H1 (cell line): Measurements from ENCODE around the gene IL1A. TPM values are rescaled to one million over a fixed set of nuclear protein-coding genes. Genes with fewer than 3 reads are reported as not detected.

Source experiments
- CTCF ChIA-PET: fragments of 300-600 bp; sonication (Branson Sonifier 250); formaldehyde crosslinking; loops from one replicate; lab custom pipeline; 2021; ENCODE audit not compliant: partially characterized antibody; lab: Charles Lee
- POLR2A ChIA-PET: fragments of 300-600 bp; sonication (Branson Sonifier 250); formaldehyde crosslinking; loops from one replicate; lab custom pipeline; 2021; ENCODE audit warnings: inconsistent platforms; ENCODE audit not compliant: partially characterized antibody; lab: Charles Lee
- DNase-seq, 2 experiments: peaks; one replicate each; pipeline versions ENCODE4 v3.0.0 to v3.0.0-alpha.2; 2010 to 2022; ENCODE audit warnings: low spot score in 2 of 2, low read depth in 1 of 2, mixed read lengths in 1 of 2
- FAIRE-seq: peaks from 2 replicates; lab custom pipeline; 2011; peaks lifted over from hg19 to GRCh38; lab: Jason Lieb, UNC
- H2AFZ ChIP-seq: 2 replicates; pipeline ENCODE4 v1.8.1; 2012; ENCODE audit warnings: low read length, inconsistent platforms
- H2AK5ac ChIP-seq: 2 replicates; pipeline ENCODE4 v1.6.1; 2013; ENCODE audit warnings: low read depth, low read length
- H2BK120ac ChIP-seq: replicated peaks from 2 replicates; pipeline ENCODE3; 2013; ENCODE audit warnings: low read depth, low read length, inconsistent platforms
- H2BK12ac ChIP-seq: 2 replicates; pipeline ENCODE4 v1.6.1; 2013; ENCODE audit warnings: low read depth, low read length
- H2BK15ac ChIP-seq: 2 replicates; pipeline ENCODE4 v1.6.1; 2013; ENCODE audit warnings: low read length
- H2BK20ac ChIP-seq: 2 replicates; pipeline ENCODE4 v1.6.1; 2013; ENCODE audit warnings: low read length
- H2BK5ac ChIP-seq: 2 replicates; pipeline ENCODE4 v1.6.1; 2013; ENCODE audit warnings: low read depth, low read length
- H3K14ac ChIP-seq: 2 replicates; pipeline ENCODE4 v1.6.1; 2013; ENCODE audit warnings: inconsistent platforms; ENCODE audit not compliant: insufficient read length
- H3K18ac ChIP-seq: 2 replicates; pipeline ENCODE4 v1.6.1; 2013; ENCODE audit warnings: low read length; ENCODE audit errors: extremely low read depth
- H3K23ac ChIP-seq: 2 replicates; pipeline ENCODE4 v1.6.1; 2013; ENCODE audit warnings: inconsistent platforms; ENCODE audit not compliant: insufficient read length
- H3K23me2 ChIP-seq: 2 replicates; pipeline ENCODE4 v1.6.1; 2013; ENCODE audit warnings: low read depth, low read length
- H3K27ac ChIP-seq: 2 replicates; pipeline ENCODE4 v1.6.1; 2011; ENCODE audit warnings: low read depth, low read length, inconsistent platforms
- H3K27me3 ChIP-seq, 4 experiments: replicated peaks in 1 of 4; 1 replicate in 1 of 4; 2 replicates in 3 of 4; pipeline versions ENCODE4 v1.6.1 to v1.8.1; 2011 to 2013; ENCODE audit warnings: low read length in 3 of 4, mild to moderate bottlenecking in 3 of 4, inconsistent platforms in 2 of 4, mixed read lengths in 2 of 4, moderate library complexity in 1 of 4; ENCODE audit not compliant: control insufficient read depth in 3 of 4, insufficient read depth in 3 of 4; ENCODE audit errors: extremely low read depth in 1 of 4
- H3K36me3 ChIP-seq, 4 experiments: 2 replicates each; pipeline versions ENCODE4 v1.6.1 to v1.8.1; 2011 to 2013; ENCODE audit warnings: mild to moderate bottlenecking in 4 of 4, low read length in 3 of 4, moderate library complexity in 2 of 4, control low read depth in 1 of 4, inconsistent platforms in 1 of 4; ENCODE audit not compliant: insufficient read depth in 4 of 4, control insufficient read depth in 2 of 4
- H3K4ac ChIP-seq: replicated peaks from 2 replicates; pipeline ENCODE3; 2013; ENCODE audit warnings: low read length, low read depth, mixed read lengths, inconsistent platforms; ENCODE audit not compliant: insufficient read length
- H3K4me1 ChIP-seq, 4 experiments: replicated peaks in 1 of 4; 1 replicate in 1 of 4; 2 replicates in 3 of 4; pipeline versions ENCODE4 v1.6.1 to v1.8.1; 2011 to 2013; ENCODE audit warnings: low read length in 3 of 4, inconsistent platforms in 2 of 4, mixed read lengths in 1 of 4; ENCODE audit not compliant: insufficient read depth in 4 of 4, control insufficient read depth in 3 of 4
- H3K4me2 ChIP-seq, 2 experiments: 2 replicates each; pipeline versions ENCODE4 v1.6.1 to v1.8.1; 2011 to 2013; ENCODE audit warnings: low read depth in 2 of 2, low read length in 2 of 2, control low read depth in 1 of 2, inconsistent platforms in 1 of 2, mild to moderate bottlenecking in 1 of 2; ENCODE audit not compliant: insufficient read depth in 1 of 2
- H3K4me3 ChIP-seq, 4 experiments: fragments of 200-600, 300-600 bp in 1 of 4; sonication (generic), shearing (Covaris generic), sonication (Bioruptor Twin) in 1 of 4; 2 replicates each; pipeline versions ENCODE4 v1.5.1 to v1.8.1; 2011 to 2016; ENCODE audit warnings: low read length in 4 of 4, low read depth in 3 of 4, control low read depth in 2 of 4, inconsistent platforms in 2 of 4, mild to moderate bottlenecking in 2 of 4, mixed read lengths in 1 of 4, moderate library complexity in 1 of 4; ENCODE audit not compliant: insufficient read depth in 2 of 4; ENCODE audit errors: extremely low read depth in 1 of 4
- H3K56ac ChIP-seq: replicated peaks from 2 replicates; pipeline ENCODE3; 2013; ENCODE audit warnings: low read depth, mild to moderate bottlenecking, mixed read lengths, low read length, inconsistent platforms; ENCODE audit not compliant: insufficient read length
- H3K79me1 ChIP-seq: 2 replicates; pipeline ENCODE4 v1.6.1; 2013; ENCODE audit warnings: low read depth, low read length, control low read depth
- H3K79me2 ChIP-seq, 2 experiments: 2 replicates each; pipeline versions ENCODE4 v1.6.1 to v1.8.1; 2012 to 2013; ENCODE audit warnings: low read length in 2 of 2, mild to moderate bottlenecking in 2 of 2, inconsistent platforms in 1 of 2; ENCODE audit not compliant: insufficient read depth in 2 of 2, control insufficient read depth in 1 of 2
- H3K9ac ChIP-seq, 4 experiments: replicated peaks in 1 of 4; 1 replicate in 1 of 4; 2 replicates in 3 of 4; pipeline versions ENCODE4 v1.6.1 to v1.8.1; 2011 to 2013; ENCODE audit warnings: low read depth in 3 of 4, low read length in 3 of 4, control low read depth in 2 of 4, mild to moderate bottlenecking in 2 of 4, moderate library complexity in 2 of 4, inconsistent platforms in 1 of 4; ENCODE audit errors: extremely low read depth in 1 of 4
- H3K9me3 ChIP-seq, 2 experiments: 2 replicates each; pipeline versions ENCODE4 v1.6.1 to v1.8.1; 2012 to 2013; ENCODE audit warnings: mild to moderate bottlenecking in 2 of 2, moderate library complexity in 2 of 2, control low read depth in 1 of 2, inconsistent platforms in 1 of 2, low read depth in 1 of 2, low read length in 1 of 2, mixed read lengths in 1 of 2; ENCODE audit not compliant: insufficient read depth in 2 of 2
- H4K20me1 ChIP-seq, 2 experiments: replicated peaks in 1 of 2; 2 replicates each; pipeline versions ENCODE3 to v1.8.1; 2011 to 2013; ENCODE audit warnings: inconsistent platforms in 2 of 2, low read length in 2 of 2, mild to moderate bottlenecking in 1 of 2; ENCODE audit not compliant: insufficient read depth in 2 of 2, control insufficient read depth in 1 of 2
- H4K5ac ChIP-seq: 2 replicates; pipeline ENCODE4 v1.6.1; 2013; ENCODE audit warnings: low read length, low read depth, mixed read lengths, inconsistent platforms; ENCODE audit not compliant: insufficient read length
- H4K8ac ChIP-seq: 2 replicates; pipeline ENCODE4 v1.8.0; 2013; ENCODE audit warnings: mild to moderate bottlenecking, moderate library complexity, low read length, inconsistent platforms; ENCODE audit not compliant: insufficient read depth; ENCODE audit errors: extremely low read depth
- H4K91ac ChIP-seq: replicated peaks from 2 replicates; pipeline ENCODE3; 2013; ENCODE audit warnings: low read length, mixed read lengths, inconsistent platforms; ENCODE audit not compliant: insufficient read length
- POLR2A ChIP-seq, 2 experiments: IDR thresholded peaks; 1 replicate in 1 of 2; 2 replicates in 1 of 2; pipeline ENCODE4 v1.6.1; 2011; ENCODE audit warnings: low read depth in 2 of 2, low read length in 2 of 2, mild to moderate bottlenecking in 2 of 2; ENCODE audit errors: control extremely low read depth in 1 of 2
- RAD21 ChIP-seq, 2 experiments: IDR thresholded peaks in 1 of 2; conservative IDR thresholded peaks in 1 of 2; 2 replicates each; pipeline ENCODE4 v1.6.1; 2011; ENCODE audit warnings: low read depth in 2 of 2, low read length in 2 of 2, improper control_type of control experiment in 1 of 2, inconsistent platforms in 1 of 2, mild to moderate bottlenecking in 1 of 2, moderate library complexity in 1 of 2
- WGBS, 2 experiments: shearing (Covaris generic) in 1 of 2; methylation state at CpG; one replicate each; pipeline versions ENCODE4 v1.1.6 to v1.1.7; 2013 to 2015; ENCODE audit warnings: low lambda C conversion rate in 2 of 2, mixed read lengths in 2 of 2, inconsistent platforms in 1 of 2, low coverage in 1 of 2, missing lambda C conversion rate in 1 of 2; ENCODE audit not compliant: insufficient replicate concordance in 2 of 2, insufficient coverage in 1 of 2, insufficient read length in 1 of 2; ENCODE audit errors: extremely low coverage in 1 of 2, missing lambda C conversion rate in 1 of 2; 5-methylcytosine and 5-hydroxymethylcytosine counted together
- polyA plus RNA-seq, 7 experiments: library from polyadenylated mRNA; depleted of rRNA in 3 of 7; stranded (reverse) in 5 of 7; unstranded in 2 of 7; fragments of >200 nt in 5 of 7; fragments of 200-250 nt in 2 of 7; gene quantifications; 1 replicate in 5 of 7; 2 replicates in 1 of 7; 4 replicates in 1 of 7; pipeline versions ENCODE4 v1.2.1 to v1.2.3, GENCODE V29; 2011 to 2013; ENCODE audit warnings: missing spikeins in 2 of 7, mixed read lengths in 2 of 7
- total RNA-seq: library from RNA; stranded (reverse); fragmentation: NEBNext Ultra II Directional; extraction: Animal tissue kit (Norgen Biotek cat#: 25700); gene quantifications from 2 replicates; pipeline ENCODE4 v1.2.1, GENCODE V29; 2021

IL1A gene
- total and polyA plus RNA-seq, 2 of the 8 experiments (the other 6 are each of a cell fraction or from before 2014, with no cell fraction given): 0.32 to 0.74 TPM

DNA sequence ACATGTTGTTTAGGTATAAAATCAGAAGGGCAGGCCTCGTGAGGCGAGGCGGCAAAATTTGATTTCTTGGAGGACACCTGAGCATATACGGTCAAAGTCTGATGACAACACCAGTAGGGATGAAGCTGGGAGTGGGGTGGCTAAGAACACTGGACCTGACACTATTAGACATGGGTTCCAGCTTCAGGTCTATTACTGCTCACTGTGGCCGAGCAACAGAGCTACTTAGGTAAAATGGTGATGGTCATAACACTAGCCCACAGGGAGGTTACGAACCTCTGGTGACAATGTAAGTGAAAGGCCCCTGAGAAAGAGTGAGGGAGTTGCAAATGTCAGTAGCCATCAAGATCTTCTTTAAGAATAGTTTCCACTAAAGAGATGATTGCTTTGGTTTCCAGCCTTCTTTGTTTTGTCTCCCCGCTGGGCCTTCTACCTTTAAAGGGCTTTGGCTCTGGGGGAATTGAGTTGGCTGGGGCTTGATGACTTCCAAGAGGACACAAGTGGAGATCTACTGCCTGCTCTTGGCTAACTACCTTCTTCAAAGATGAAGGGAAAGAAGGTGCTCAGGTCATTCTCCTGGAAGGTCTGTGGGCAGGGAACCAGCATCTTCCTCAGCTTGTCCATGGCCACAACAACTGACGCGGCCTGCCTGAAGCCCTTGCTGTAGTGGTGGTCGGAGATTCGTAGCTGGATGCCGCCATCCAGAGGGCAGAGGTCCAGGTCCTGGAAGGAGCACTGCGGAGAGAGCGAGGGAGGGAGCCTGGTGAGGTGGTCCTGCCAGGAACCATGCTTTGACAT lies 48.7 kb upstream of the IL1A start:
- Histone ChIP-seq H3K56ac (no peak overlapping the region), H4K20me1 (no peaks in the 10 kb centered on the region), H3K36me3 (no peaks in the 10 kb centered on the region), H3K4me3 (no peak overlapping the region), H3K9me3 (no peaks in the 10 kb centered on the region), H2BK12ac (no peak overlapping the region), H2BK20ac (no peak overlapping the region), H3K79me2 (no peaks in the 10 kb centered on the region), H3K4ac (no peak overlapping the region), H4K91ac (no peak overlapping the region), H3K27ac (no peak overlapping the region), H2AFZ (no peak overlapping the region), H3K9ac (no peak overlapping the region), H2AK5ac (no peak overlapping the region), H3K4me2 (no peak overlapping the region), H3K18ac (no peak overlapping the region), H2BK5ac (no peak overlapping the region), H4K5ac (no peak overlapping the region), H3K79me1 (no peaks in the 10 kb centered on the region), H3K23ac (no peak overlapping the region), H2BK120ac (no peak overlapping the region), H3K23me2 (no peaks in the 10 kb centered on the region), H3K4me1 (peaks cover 0 to 4% (median 3%) of the 10 kb centered on the region in 4 experiments; a peak in 2 of 7 replicates), H3K14ac (no peak overlapping the region), H2BK15ac (no peak overlapping the region), H3K27me3 (no peaks in the 10 kb centered on the region), H4K8ac (no peak overlapping the region)
- FAIRE-seq (no peak), DNase-seq (no peak)
- 90% methylated on average over 14 of the region's 14 CpGs; no CpG with 5 or more reads in 1 of the 2 experiments for WGBS, 2 experiments
- ChIA-PET CTCF (interaction anchor here (0.6 to 2.7 kb wide), 8 partner anchors 11 to 126 kb away, joined by 3 to 6 read pairs (median 3); no protein-coding TSS in a partner anchor), POLR2A (no interaction called here)
- TF ChIP-seq RAD21 (IDR thresholded peaks at IDR 0.05 in 1 of 2, conservative IDR thresholded peaks at IDR 0.05 in 1 of 2; ENCODE audit: low read depth in 2 of 2, low read length in 2 of 2): 0 out of 4 replicates have a peak, but pooled peaks of 1 of the 2 experiments have one; percentile 8
- TF ChIP-seq POLR2A (IDR thresholded peaks at IDR 0.05; ENCODE audit: control extremely low read depth in 1 of 2, low read depth in 2 of 2, low read length in 2 of 2): no peak
